GM12878 (cell line): ENCODE measurements around the gene DEF6. TPM values are rescaled to one million over a fixed set of nuclear protein-coding genes. Genes with fewer than 3 reads are reported as not detected.

Experiments used
- BHLHE40 ChIP-seq, 2 experiments: fragments of 450-650 bp in 1 of 2; IDR thresholded peaks; 2 replicates each; pipeline ENCODE4 v1.6.1; 2011 to 2017; ENCODE audit warnings: low read depth in 2 of 2, borderline replicate concordance in 1 of 2, improper control_type of control experiment in 1 of 2, low read length in 1 of 2, mild to moderate bottlenecking in 1 of 2
- RB1 ChIP-seq: fragments of 450-650 bp; formaldehyde crosslinking; IDR thresholded peaks from 2 replicates; pipeline ENCODE4 v1.6.1; 2017; ENCODE audit warnings: mild to moderate bottlenecking, borderline replicate concordance
- SMAD1 ChIP-seq: fragments of 450-650 bp; IDR thresholded peaks from 2 replicates; pipeline ENCODE4 v1.6.1; 2018; ENCODE audit warnings: mild to moderate bottlenecking, low read depth; ENCODE audit not compliant: partially characterized antibody
- WRNIP1 ChIP-seq: IDR thresholded peaks from 2 replicates; pipeline ENCODE4 v1.6.1; 2011; ENCODE audit warnings: low read depth, low read length, improper control_type of control experiment, borderline replicate concordance
- polyA plus RNA-seq, 11 experiments: library from polyadenylated mRNA; depleted of rRNA in 4 of 11; unstranded in 6 of 11; stranded (reverse) in 5 of 11; fragments of >200 nt; fragmentation: Nextera tagmentation in 4 of 11; fragmentation: Illumina TruSeq in 1 of 11; extraction: Ambion mirVana in 4 of 11; extraction: Trizol in 1 of 11; gene quantifications; 1 replicate in 1 of 11; 2 replicates in 10 of 11; pipeline versions ENCODE4 v1.2.1 to v1.2.3, GENCODE V29; 2011 to 2016; ENCODE audit warnings: inconsistent platforms in 2 of 11, missing spikeins in 2 of 11, low read depth in 1 of 11
- total RNA-seq, 4 experiments: library from RNA; depleted of rRNA in 3 of 4; stranded (reverse); fragments of >200 nt in 3 of 4; fragmentation: Illumina TruSeq in 1 of 4; extraction: Trizol in 1 of 4; gene quantifications; 2 replicates each; pipeline versions ENCODE4 v1.2.1 to v1.2.3, GENCODE V29; 2013 to 2021
- TF ChIP-seq, protein P1 (sequence below): fragments of 450-650 bp; IDR thresholded peaks from 2 replicates; pipeline ENCODE4 v1.6.1; 2016; ENCODE audit warnings: mild to moderate bottlenecking, moderate library complexity, borderline replicate concordance
- TF ChIP-seq, protein P2 (sequence below): fragments of 450-650 bp; IDR thresholded peaks from 2 replicates; pipeline ENCODE4 v1.6.1; 2016; ENCODE audit warnings: mild to moderate bottlenecking
- TF ChIP-seq, protein P3 (sequence below): fragments of 450-650 bp; IDR thresholded peaks from 2 replicates; pipeline ENCODE4 v1.6.1; 2017; ENCODE audit warnings: mild to moderate bottlenecking
- TF ChIP-seq, protein P4 (sequence below): fragments of 450-650 bp; formaldehyde crosslinking; IDR thresholded peaks from 2 replicates; pipeline ENCODE4 v1.4.0; 2022; ENCODE audit warnings: mild to moderate bottlenecking, moderate library complexity
- TF ChIP-seq, protein P5 (sequence below): fragments of 450-650 bp; formaldehyde crosslinking; IDR thresholded peaks from 2 replicates; pipeline ENCODE4 v1.4.0; 2020; ENCODE audit warnings: mild to moderate bottlenecking, moderate library complexity

Gene DEF6
- total and polyA plus RNA-seq, 10 of the 15 experiments (the other 5 are each of a cell fraction or from before 2014, with no cell fraction given), result 3.3 to 69.5 (median 48.8) TPM

DNA sequence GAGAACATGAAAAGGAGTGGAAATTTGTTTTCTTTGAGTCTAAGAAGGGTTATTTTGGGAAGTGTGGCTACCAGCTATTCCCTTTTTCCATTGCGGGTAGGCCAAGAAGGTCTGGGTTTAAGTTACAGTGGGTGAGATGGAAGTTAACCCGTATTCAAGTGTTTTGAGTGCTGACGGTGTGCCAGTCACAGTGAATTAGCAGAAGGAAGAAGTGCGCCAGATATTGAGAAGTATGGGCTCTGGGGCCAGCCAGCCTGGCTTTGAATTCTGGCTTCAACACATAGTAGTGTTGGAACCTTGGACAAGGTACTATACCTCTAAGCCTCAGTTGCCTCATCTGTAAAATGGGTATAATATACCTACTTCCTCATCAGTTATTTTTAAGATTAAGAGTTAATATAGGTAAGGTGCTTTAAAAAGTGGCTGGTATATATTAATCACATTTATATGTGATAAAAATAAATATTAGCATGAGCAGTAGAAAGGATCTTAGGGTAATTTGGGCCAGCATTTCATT is 21.8 kb upstream of the DEF6 start (continued):
- TF ChIP-seq, protein P1, sequence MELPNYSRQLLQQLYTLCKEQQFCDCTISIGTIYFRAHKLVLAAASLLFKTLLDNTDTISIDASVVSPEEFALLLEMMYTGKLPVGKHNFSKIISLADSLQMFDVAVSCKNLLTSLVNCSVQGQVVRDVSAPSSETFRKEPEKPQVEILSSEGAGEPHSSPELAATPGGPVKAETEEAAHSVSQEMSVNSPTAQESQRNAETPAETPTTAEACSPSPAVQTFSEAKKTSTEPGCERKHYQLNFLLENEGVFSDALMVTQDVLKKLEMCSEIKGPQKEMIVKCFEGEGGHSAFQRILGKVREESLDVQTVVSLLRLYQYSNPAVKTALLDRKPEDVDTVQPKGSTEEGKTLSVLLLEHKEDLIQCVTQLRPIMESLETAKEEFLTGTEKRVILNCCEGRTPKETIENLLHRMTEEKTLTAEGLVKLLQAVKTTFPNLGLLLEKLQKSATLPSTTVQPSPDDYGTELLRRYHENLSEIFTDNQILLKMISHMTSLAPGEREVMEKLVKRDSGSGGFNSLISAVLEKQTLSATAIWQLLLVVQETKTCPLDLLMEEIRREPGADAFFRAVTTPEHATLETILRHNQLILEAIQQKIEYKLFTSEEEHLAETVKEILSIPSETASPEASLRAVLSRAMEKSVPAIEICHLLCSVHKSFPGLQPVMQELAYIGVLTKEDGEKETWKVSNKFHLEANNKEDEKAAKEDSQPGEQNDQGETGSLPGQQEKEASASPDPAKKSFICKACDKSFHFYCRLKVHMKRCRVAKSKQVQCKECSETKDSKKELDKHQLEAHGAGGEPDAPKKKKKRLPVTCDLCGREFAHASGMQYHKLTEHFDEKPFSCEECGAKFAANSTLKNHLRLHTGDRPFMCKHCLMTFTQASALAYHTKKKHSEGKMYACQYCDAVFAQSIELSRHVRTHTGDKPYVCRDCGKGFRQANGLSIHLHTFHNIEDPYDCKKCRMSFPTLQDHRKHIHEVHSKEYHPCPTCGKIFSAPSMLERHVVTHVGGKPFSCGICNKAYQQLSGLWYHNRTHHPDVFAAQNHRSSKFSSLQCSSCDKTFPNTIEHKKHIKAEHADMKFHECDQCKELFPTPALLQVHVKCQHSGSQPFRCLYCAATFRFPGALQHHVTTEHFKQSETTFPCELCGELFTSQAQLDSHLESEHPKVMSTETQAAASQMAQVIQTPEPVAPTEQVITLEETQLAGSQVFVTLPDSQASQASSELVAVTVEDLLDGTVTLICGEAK, result no peak
- TF ChIP-seq RB1 (no peak), BHLHE40 (IDR thresholded peaks at IDR 0.05; ENCODE audit: borderline replicate concordance in 1 of 2, low read depth in 2 of 2, low read length in 1 of 2) (no peak), WRNIP1 (no peak), SMAD1 (no peak)
- TF ChIP-seq, protein P2, sequence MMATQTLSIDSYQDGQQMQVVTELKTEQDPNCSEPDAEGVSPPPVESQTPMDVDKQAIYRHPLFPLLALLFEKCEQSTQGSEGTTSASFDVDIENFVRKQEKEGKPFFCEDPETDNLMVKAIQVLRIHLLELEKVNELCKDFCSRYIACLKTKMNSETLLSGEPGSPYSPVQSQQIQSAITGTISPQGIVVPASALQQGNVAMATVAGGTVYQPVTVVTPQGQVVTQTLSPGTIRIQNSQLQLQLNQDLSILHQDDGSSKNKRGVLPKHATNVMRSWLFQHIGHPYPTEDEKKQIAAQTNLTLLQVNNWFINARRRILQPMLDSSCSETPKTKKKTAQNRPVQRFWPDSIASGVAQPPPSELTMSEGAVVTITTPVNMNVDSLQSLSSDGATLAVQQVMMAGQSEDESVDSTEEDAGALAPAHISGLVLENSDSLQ, result no peak
- TF ChIP-seq, protein P3, sequence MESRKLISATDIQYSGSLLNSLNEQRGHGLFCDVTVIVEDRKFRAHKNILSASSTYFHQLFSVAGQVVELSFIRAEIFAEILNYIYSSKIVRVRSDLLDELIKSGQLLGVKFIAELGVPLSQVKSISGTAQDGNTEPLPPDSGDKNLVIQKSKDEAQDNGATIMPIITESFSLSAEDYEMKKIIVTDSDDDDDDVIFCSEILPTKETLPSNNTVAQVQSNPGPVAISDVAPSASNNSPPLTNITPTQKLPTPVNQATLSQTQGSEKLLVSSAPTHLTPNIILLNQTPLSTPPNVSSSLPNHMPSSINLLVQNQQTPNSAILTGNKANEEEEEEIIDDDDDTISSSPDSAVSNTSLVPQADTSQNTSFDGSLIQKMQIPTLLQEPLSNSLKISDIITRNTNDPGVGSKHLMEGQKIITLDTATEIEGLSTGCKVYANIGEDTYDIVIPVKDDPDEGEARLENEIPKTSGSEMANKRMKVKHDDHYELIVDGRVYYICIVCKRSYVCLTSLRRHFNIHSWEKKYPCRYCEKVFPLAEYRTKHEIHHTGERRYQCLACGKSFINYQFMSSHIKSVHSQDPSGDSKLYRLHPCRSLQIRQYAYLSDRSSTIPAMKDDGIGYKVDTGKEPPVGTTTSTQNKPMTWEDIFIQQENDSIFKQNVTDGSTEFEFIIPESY, result no peak
- TF ChIP-seq, protein P4, sequence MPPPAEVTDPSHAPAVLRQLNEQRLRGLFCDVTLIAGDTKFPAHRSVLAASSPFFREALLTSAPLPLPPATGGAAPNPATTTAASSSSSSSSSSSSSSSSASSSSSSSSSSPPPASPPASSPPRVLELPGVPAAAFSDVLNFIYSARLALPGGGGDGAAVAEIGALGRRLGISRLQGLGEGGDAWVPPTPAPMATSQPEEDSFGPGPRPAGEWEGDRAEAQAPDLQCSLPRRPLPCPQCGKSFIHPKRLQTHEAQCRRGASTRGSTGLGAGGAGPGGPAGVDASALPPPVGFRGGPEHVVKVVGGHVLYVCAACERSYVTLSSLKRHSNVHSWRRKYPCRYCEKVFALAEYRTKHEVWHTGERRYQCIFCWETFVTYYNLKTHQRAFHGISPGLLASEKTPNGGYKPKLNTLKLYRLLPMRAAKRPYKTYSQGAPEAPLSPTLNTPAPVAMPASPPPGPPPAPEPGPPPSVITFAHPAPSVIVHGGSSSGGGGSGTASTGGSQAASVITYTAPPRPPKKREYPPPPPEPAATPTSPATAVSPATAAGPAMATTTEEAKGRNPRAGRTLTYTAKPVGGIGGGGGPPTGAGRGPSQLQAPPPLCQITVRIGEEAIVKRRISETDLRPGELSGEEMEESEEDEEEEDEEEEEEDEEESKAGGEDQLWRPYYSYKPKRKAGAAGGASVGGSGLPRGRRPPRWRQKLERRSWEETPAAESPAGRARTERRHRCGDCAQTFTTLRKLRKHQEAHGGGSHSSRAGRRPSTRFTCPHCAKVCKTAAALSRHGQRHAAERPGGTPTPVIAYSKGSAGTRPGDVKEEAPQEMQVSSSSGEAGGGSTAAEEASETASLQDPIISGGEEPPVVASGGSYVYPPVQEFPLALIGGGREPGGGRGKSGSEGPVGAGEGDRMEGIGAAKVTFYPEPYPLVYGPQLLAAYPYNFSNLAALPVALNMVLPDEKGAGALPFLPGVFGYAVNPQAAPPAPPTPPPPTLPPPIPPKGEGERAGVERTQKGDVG, result no peak
- TF ChIP-seq, protein P5, sequence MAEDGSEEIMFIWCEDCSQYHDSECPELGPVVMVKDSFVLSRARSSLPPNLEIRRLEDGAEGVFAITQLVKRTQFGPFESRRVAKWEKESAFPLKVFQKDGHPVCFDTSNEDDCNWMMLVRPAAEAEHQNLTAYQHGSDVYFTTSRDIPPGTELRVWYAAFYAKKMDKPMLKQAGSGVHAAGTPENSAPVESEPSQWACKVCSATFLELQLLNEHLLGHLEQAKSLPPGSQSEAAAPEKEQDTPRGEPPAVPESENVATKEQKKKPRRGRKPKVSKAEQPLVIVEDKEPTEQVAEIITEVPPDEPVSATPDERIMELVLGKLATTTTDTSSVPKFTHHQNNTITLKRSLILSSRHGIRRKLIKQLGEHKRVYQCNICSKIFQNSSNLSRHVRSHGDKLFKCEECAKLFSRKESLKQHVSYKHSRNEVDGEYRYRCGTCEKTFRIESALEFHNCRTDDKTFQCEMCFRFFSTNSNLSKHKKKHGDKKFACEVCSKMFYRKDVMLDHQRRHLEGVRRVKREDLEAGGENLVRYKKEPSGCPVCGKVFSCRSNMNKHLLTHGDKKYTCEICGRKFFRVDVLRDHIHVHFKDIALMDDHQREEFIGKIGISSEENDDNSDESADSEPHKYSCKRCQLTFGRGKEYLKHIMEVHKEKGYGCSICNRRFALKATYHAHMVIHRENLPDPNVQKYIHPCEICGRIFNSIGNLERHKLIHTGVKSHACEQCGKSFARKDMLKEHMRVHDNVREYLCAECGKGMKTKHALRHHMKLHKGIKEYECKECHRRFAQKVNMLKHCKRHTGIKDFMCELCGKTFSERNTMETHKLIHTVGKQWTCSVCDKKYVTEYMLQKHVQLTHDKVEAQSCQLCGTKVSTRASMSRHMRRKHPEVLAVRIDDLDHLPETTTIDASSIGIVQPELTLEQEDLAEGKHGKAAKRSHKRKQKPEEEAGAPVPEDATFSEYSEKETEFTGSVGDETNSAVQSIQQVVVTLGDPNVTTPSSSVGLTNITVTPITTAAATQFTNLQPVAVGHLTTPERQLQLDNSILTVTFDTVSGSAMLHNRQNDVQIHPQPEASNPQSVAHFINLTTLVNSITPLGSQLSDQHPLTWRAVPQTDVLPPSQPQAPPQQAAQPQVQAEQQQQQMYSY (CRISPR knock-in tag), result no peak
